ENCODE results near the gene LRRN3.

- no peak for TF ChIP-seq CTCF (conservative IDR thresholded peaks at IDR 0.05; ENCODE audit: low read depth in 2 of 2)
- no peak for TF ChIP-seq POLR2AphosphoS5 (IDR thresholded peaks at IDR 0.05; ENCODE audit: low read depth)
- no peak for TF ChIP-seq REST (IDR thresholded peaks at IDR 0.05; ENCODE audit: unreplicated experiment)
- TF ChIP-seq ZNF331 (CRISPR knock-in tag; IDR thresholded peaks at IDR 0.05; ENCODE audit: low read depth) = no peak
- no peak for TF ChIP-seq EZH2 (IDR thresholded peaks at IDR 0.05; ENCODE audit: low read depth, unreplicated experiment)
- no peak for TF ChIP-seq EZH2phosphoT487 (IDR thresholded peaks at IDR 0.05; ENCODE audit: unreplicated experiment)
- TF ChIP-seq CREB1 (CRISPR knock-in tag; IDR thresholded peaks at IDR 0.05; ENCODE audit: low read depth) = no peak
- no peak for TF ChIP-seq NANOG (IDR thresholded peaks at IDR 0.05; ENCODE audit: borderline replicate concordance)
These were observed 14.7 kb upstream of the LRRN3 start for GRCh38 chr7:111076205-111076604.

All from GM23338 (cell line).